Frontal cortex (tissue), 4 donors: ENCODE results near the gene TTC3. TPM values are rescaled to one million over a fixed set of nuclear protein-coding genes. Genes with fewer than 3 reads are reported as not detected.

Source experiments
- DNase-seq, 2 donors: peaks; one replicate each; pipeline ENCODE4 v3.0.0; 2012; ENCODE audit warnings: low spot score in 2 of 2
- FAIRE-seq: peaks from 2 replicates; lab custom pipeline; 2012; peaks lifted over from hg19 to GRCh38; lab: Jason Lieb, UNC
- small RNA-seq: library from RNA; depleted of rRNA; stranded (forward); fragments of <200 nt; gene quantifications from one replicate; pipeline ENCODE3, GENCODE V24; 2014
- total RNA-seq: library from RNA; depleted of rRNA; stranded (reverse); fragments of >200 nt; gene quantifications from one replicate; pipeline ENCODE4 v1.2.3, GENCODE V29; 2014
- donor health status: control.
- donor health status: control.
- donor health status: control.

The TTC3 gene
- total RNA-seq, 1 donor from 2014 or later, result 740 TPM

- no peak for FAIRE-seq
Observed at GRCh38 chr21:37233551-37234146, 160.6 kb downstream of the TTC3 start.

GRCh38 chr21:37237346-37237745, 164.3 kb downstream of the TTC3 start:
- FAIRE-seq (no peak), DNase-seq (no peak)

More at GRCh38 chr21:37233551-37234146, 160.6 kb downstream of the TTC3 start:
- DNase-seq, result no peak

- no peak for FAIRE-seq
- no peak for DNase-seq
Observed at GRCh38 chr21:37237764-37238163, 164.7 kb downstream of the TTC3 start.

GRCh38 chr21:37240978-37241377, 167.9 kb downstream of the TTC3 start:
- no peak for DNase-seq
- no peak for FAIRE-seq

GRCh38 chr21:37241426-37241825, 168.4 kb downstream of the TTC3 start:
- FAIRE-seq (no peak), DNase-seq (no peak)

GRCh38 chr21:37243961-37244360, 170.9 kb downstream of the TTC3 start:
- DNase-seq, result no peak
- no peak for FAIRE-seq

GRCh38 chr21:37244501-37245095, 171.5 kb downstream of the TTC3 start:
- no peak for DNase-seq
- FAIRE-seq, result no peak

- FAIRE-seq (no peak), DNase-seq (no peak)
Observed at GRCh38 chr21:37245151-37245550, 172.1 kb downstream of the TTC3 start.

GRCh38 chr21:37248298-37248697, 175.2 kb downstream of the TTC3 start:
- no peak for DNase-seq
- no peak for FAIRE-seq

- FAIRE-seq (no peak), DNase-seq (no peak)
Observed at GRCh38 chr21:37249112-37249904, 176.3 kb downstream of the TTC3 start.

- FAIRE-seq (no peak), DNase-seq (no peak)
Observed at GRCh38 chr21:37251294-37251634, 178.2 kb downstream of the TTC3 start.

Small RNA genes lying within 50 kb of the gene (small RNA-seq; reads per million reads assigned to genes)
- gene RN7SL678P (not detected), gene RNU6-696P (not detected)

Other genes starting within 250 kb of the TTC3 start
- gene HLCS, start 106.6 kb upstream of the TTC3 start, total RNA-seq, result 23.2 TPM
- gene RIPPLY3, start 66.6 kb upstream of the TTC3 start, total RNA-seq, result not detected
- 5.7 TPM for gene PIGP, start 183 bp upstream of the TTC3 start, total RNA-seq
- gene VPS26C, start 194.1 kb downstream of the TTC3 start, total RNA-seq, result 37.5 TPM